PFSK-1 (cell line): ENCODE results near the gene PTTG1IP.

Source experiments
- POLR2AphosphoS5 ChIP-seq: IDR thresholded peaks from 2 replicates; pipeline ENCODE4 v1.6.1; 2012; ENCODE audit warnings: low read depth, mild to moderate bottlenecking, control low read depth, low read length, moderate library complexity
- REST ChIP-seq, 2 experiments: IDR thresholded peaks; 2 replicates each; pipeline versions ENCODE4 v1.6.1 to v1.8.0; 2011 to 2012; ENCODE audit warnings: low read depth in 2 of 2, low read length in 2 of 2, control low read depth in 1 of 2, inconsistent platforms in 1 of 2, mild to moderate bottlenecking in 1 of 2, moderate library complexity in 1 of 2; ENCODE audit not compliant: insufficient read depth in 1 of 2
- SIN3A ChIP-seq: IDR thresholded peaks from 2 replicates; pipeline ENCODE4 v1.6.1; 2012; ENCODE audit warnings: mild to moderate bottlenecking, low read length, moderate library complexity, borderline replicate concordance; ENCODE audit not compliant: insufficient read depth
- TAF1 ChIP-seq: IDR thresholded peaks from 2 replicates; pipeline ENCODE4 v1.6.1; 2012; ENCODE audit warnings: low read length, control low read depth, borderline replicate concordance; ENCODE audit not compliant: insufficient read depth

- TF ChIP-seq POLR2AphosphoS5 (no peak), REST (IDR thresholded peaks at IDR 0.05; ENCODE audit: insufficient read depth in 1 of 2, low read depth in 2 of 2, low read length in 2 of 2) (no peak), TAF1 (no peak), SIN3A (no peak)
Measured at GRCh38 chr21:44846485-44847260, 26.8 kb downstream of the PTTG1IP start.
